ENCODE results near the gene DNAH10. TPM values are rescaled to one million over a fixed set of nuclear protein-coding genes. Genes with fewer than 3 reads are reported as not detected.

The DNAH10 gene
- total RNA-seq, 1 donor from 2014 or later, result 0.66 TPM

DNA sequence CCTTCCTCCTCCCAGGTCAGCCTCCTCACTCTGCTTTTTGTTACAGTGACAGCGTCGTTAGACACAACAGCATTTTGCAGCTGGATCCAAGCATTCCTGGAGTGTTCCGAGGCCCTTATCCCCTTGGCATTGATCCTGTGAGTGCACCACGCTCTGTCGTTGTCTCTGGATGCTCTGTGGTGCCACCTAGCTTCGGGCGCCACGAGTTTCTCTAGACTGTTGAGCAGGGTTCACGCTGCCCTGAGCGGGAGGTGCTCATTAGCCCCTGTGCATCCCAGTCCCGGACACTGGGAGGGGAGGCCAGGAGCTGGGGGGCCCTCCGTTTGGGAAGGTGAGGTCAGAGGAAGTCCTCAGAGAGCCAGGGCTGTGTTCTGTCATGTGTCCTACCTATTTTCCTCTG lies 17.3 kb upstream of the DNAH10 start:
- Mint-ChIP-seq H3K27me3 (ENCODE audit: unreplicated experiment) (no peaks in the 10 kb centered on the region), H3K27ac (ENCODE audit: unreplicated experiment) (no peak overlapping the region), H3K4me3 (ENCODE audit: unreplicated experiment) (no peak overlapping the region), H3K36me3 (ENCODE audit: unreplicated experiment) (no peaks in the 10 kb centered on the region), H3K4me1 (ENCODE audit: low read depth, unreplicated experiment) (no peaks in the 10 kb centered on the region), H3K9me3 (ENCODE audit: unreplicated experiment) (no peaks in the 10 kb centered on the region)
- TF ChIP-seq CTCF (IDR thresholded peaks at IDR 0.05; ENCODE audit: partially characterized antibody, unreplicated experiment), result no peak
- DNase-seq, result no peak

DNA sequence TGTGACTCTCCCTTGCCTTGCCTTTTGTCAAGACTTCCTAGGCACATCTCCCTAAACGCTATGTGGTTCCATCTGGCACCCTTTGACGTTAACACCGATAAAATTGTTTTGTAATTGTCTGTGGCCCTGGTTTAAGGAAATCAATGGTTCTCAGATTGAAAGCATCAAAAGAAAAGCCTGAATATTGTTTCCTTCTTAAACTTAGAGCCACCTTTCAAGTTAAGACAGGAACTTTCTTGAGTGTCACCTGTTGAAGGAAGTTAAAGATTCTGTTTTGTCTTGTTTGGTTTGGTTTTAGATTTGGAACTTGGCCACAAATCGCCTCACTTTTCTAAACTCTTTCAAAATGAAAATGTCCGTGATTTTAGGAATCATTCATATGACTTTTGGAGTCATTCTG lies 14.8 kb upstream of the DNAH10 start:
- Mint-ChIP-seq H3K36me3 (ENCODE audit: unreplicated experiment) (no peaks in the 10 kb centered on the region), H3K27me3 (ENCODE audit: unreplicated experiment) (no peaks in the 10 kb centered on the region), H3K9me3 (ENCODE audit: unreplicated experiment) (no peaks in the 10 kb centered on the region), H3K4me1 (ENCODE audit: low read depth, unreplicated experiment) (no peaks in the 10 kb centered on the region), H3K27ac (ENCODE audit: unreplicated experiment) (no peak overlapping the region), H3K4me3 (ENCODE audit: unreplicated experiment) (no peak overlapping the region)
- DNase-seq, result no peak
- no peak for TF ChIP-seq CTCF (IDR thresholded peaks at IDR 0.05; ENCODE audit: partially characterized antibody, unreplicated experiment)

DNA sequence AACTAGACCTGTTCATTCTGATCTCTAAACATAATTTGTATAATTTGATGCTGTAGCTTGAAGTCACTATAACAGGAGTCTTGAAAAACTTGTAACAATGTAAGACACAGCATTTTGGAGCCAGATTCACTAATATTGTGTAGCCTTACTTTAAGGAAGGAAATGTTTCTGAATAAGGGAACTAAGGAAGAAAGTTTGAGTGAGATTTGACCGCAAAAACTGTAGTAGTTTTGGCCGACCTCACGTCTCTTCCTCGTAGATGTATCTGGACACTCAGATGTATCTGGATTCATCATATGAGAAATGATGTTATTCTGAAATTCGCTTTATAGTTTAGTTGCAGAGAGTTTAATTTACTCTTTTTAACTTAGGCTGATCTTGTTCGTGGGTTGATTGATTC lies 13.9 kb upstream of the DNAH10 start:
- no peak for DNase-seq
- no peak overlapping the region for H3K27ac Mint-ChIP-seq (ENCODE audit: unreplicated experiment)
- H3K4me3 Mint-ChIP-seq (ENCODE audit: unreplicated experiment), result no peak overlapping the region
- H3K27me3 Mint-ChIP-seq (ENCODE audit: unreplicated experiment), result no peaks in the 10 kb centered on the region
- no peaks in the 10 kb centered on the region for H3K9me3 Mint-ChIP-seq (ENCODE audit: unreplicated experiment)
- H3K4me1 Mint-ChIP-seq (ENCODE audit: low read depth, unreplicated experiment), result no peaks in the 10 kb centered on the region
- TF ChIP-seq CTCF (IDR thresholded peaks at IDR 0.05; ENCODE audit: partially characterized antibody, unreplicated experiment), result no peak
- H3K36me3 Mint-ChIP-seq (ENCODE audit: unreplicated experiment), result no peaks in the 10 kb centered on the region

DNA sequence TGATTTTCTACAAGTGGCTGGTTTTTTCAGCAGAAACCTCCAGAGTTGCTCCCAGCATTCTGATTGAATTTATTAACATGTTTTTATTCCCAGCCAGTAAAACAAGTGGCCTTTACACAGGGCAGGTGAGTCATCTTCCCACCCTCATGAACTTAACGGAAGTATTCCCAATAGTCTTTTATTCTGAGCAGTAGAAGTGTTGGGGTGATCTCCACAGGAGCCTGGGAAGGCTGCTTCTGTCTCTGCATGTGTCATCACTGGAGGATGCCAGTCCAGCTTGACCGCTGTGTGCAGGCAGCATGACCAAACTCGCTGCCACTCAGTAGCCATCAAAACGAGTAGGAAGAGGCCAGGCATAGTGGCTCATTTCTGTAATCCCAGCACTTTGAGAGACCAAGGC lies 13.4 kb upstream of the DNAH10 start:
- H3K27me3 Mint-ChIP-seq (ENCODE audit: unreplicated experiment), result no peaks in the 10 kb centered on the region
- H3K4me3 Mint-ChIP-seq (ENCODE audit: unreplicated experiment), result no peak overlapping the region
- no peaks in the 10 kb centered on the region for H3K36me3 Mint-ChIP-seq (ENCODE audit: unreplicated experiment)
- no peaks in the 10 kb centered on the region for H3K4me1 Mint-ChIP-seq (ENCODE audit: low read depth, unreplicated experiment)
- DNase-seq, result no peak
- H3K9me3 Mint-ChIP-seq (ENCODE audit: unreplicated experiment), result no peaks in the 10 kb centered on the region
- no peak for TF ChIP-seq CTCF (IDR thresholded peaks at IDR 0.05; ENCODE audit: partially characterized antibody, unreplicated experiment)
- H3K27ac Mint-ChIP-seq (ENCODE audit: unreplicated experiment), result no peak overlapping the region

GRCh38 chr12:123749355-123749754 lies 12.7 kb upstream of the DNAH10 start:
- Mint-ChIP-seq H3K27ac (ENCODE audit: unreplicated experiment) (no peak overlapping the region), H3K36me3 (ENCODE audit: unreplicated experiment) (no peaks in the 10 kb centered on the region), H3K9me3 (ENCODE audit: unreplicated experiment) (no peaks in the 10 kb centered on the region), H3K4me1 (ENCODE audit: low read depth, unreplicated experiment) (no peaks in the 10 kb centered on the region), H3K4me3 (ENCODE audit: unreplicated experiment) (no peak overlapping the region), H3K27me3 (ENCODE audit: unreplicated experiment) (no peaks in the 10 kb centered on the region)
- no peak for TF ChIP-seq CTCF (IDR thresholded peaks at IDR 0.05; ENCODE audit: partially characterized antibody, unreplicated experiment)
- no peak for DNase-seq
